C4-2B (cell line): ENCODE data around the gene CLSTN2.

Experiments used
- CTCF ChIP-seq: fragments of 450-650 bp; conservative IDR thresholded peaks from 2 replicates; pipeline ENCODE4 v1.5.1; 2017; ENCODE audit warnings: mild to moderate bottlenecking
- ZFX ChIP-seq: fragments of 450-650 bp; IDR thresholded peaks from 2 replicates; pipeline ENCODE4 v1.6.1; 2017

- no peak for TF ChIP-seq CTCF
- no peak for TF ChIP-seq ZFX
Observed at GRCh38 chr3:140497331-140497730, 562.3 kb downstream of the CLSTN2 start.
